A673 (cell line): ENCODE results near the gene SRGAP2.
"Not testable (repeated sequence)": the region's sequence is repeated elsewhere in the genome, so short reads cannot be mapped to it uniquely, and the experiment has no call there.

Source experiments
- CTCF ChIP-seq: fragments of 300-800, 200-600 bp; sonication (generic); conservative IDR thresholded peaks from 2 replicates; pipeline ENCODE4 v1.5.1; 2017; ENCODE audit warnings: low read depth, mild to moderate bottlenecking, antibody characterized with exemption, low read length, moderate library complexity, mixed read lengths
- EZH2 ChIP-seq: fragments of 200-600 bp; sonication (generic); IDR thresholded peaks from 2 replicates; pipeline ENCODE4 v1.6.1; 2017; ENCODE audit warnings: borderline replicate concordance, low read depth, mild to moderate bottlenecking, mixed read lengths, antibody characterized with exemption, low read length; ENCODE audit not compliant: poor library complexity, severe bottlenecking

- TF ChIP-seq CTCF, EZH2: not testable (repeated sequence)
These were observed 20.9 kb downstream of the SRGAP2 start for GRCh38 chr1:206224190-206224776.
